GDM1 (cell line): ENCODE results near the gene CLCN2.
A peak's percentile ranks its signal among the peaks of the same experiment; 100 is the strongest.

ENCODE experiments used
- DNase-seq: peaks from one replicate; lab custom pipeline; 2025; lab: John Stamatoyannopoulos, UW

Gene CLCN2

GRCh38 chr3:184380627-184381260 is 19.3 kb upstream of the CLCN2 start:
- DNase-seq = no peak

- no peak for DNase-seq
Observed at GRCh38 chr3:184380185-184380626, 18.8 kb upstream of the CLCN2 start.

- DNase-seq = no peak
Observed at GRCh38 chr3:184379358-184380184, 18.2 kb upstream of the CLCN2 start, which contains the start of gene CHRD. Gene CHRD (plus strand): TSS chr3:184380054. CDS start chr3:184380319, 265 bp downstream.

GRCh38 chr3:184378651-184379357 is 17.4 kb upstream of the CLCN2 start:
- no peak for DNase-seq

- DNase-seq = no peak
Observed at GRCh38 chr3:184377882-184378445, 16.6 kb upstream of the CLCN2 start, which contains the start of gene THPO. Gene THPO (minus strand): TSS chr3:184378207. CDS start chr3:184376259, 1,948 bp downstream.

- DNase-seq = no peak
Observed at GRCh38 chr3:184377374-184377773, 16.0 kb upstream of the CLCN2 start.

- no peak for DNase-seq
Observed at GRCh38 chr3:184375747-184376461, 14.5 kb upstream of the CLCN2 start.

GRCh38 chr3:184373422-184373821 is 12.0 kb upstream of the CLCN2 start:
- DNase-seq = no peak

GRCh38 chr3:184372911-184373310 is 11.5 kb upstream of the CLCN2 start:
- DNase-seq = no peak

GRCh38 chr3:184372296-184372821 is 11.0 kb upstream of the CLCN2 start:
- DNase-seq = no peak

- peak; percentile 81 for DNase-seq
Observed at GRCh38 chr3:184371570-184372018, 10.2 kb upstream of the CLCN2 start.

GRCh38 chr3:184368586-184369183 is 7.3 kb upstream of the CLCN2 start:
- no peak for DNase-seq

GRCh38 chr3:184368116-184368515 is 6.7 kb upstream of the CLCN2 start:
- no peak for DNase-seq

GRCh38 chr3:184366619-184367289 is 5.3 kb upstream of the CLCN2 start:
- DNase-seq = no peak

- DNase-seq = peak; percentile 96
Observed at GRCh38 chr3:184362668-184363546, 1.5 kb upstream of the CLCN2 start.

- DNase-seq = peak; percentile 56
Observed at GRCh38 chr3:184361932-184362667, 695 bp upstream of the CLCN2 start.

- DNase-seq = no peak
Observed at GRCh38 chr3:184360929-184361531, 375 bp downstream of the CLCN2 start.
